ENCODE data around the gene MAFG.
"Not testable (repeated sequence)": the region's sequence is repeated elsewhere in the genome, so short reads cannot be mapped to it uniquely, and the experiment has no call there.

Gene MAFG

GRCh38 chr17:81958633-81959342, 31.3 kb upstream of the MAFG start:
- FAIRE-seq, result no peak
- no peak for DNase-seq (ENCODE audit: low spot score)

GRCh38 chr17:81957691-81958432, 30.3 kb upstream of the MAFG start:
- FAIRE-seq (no peak), DNase-seq (ENCODE audit: low spot score) (no peak)

DNA sequence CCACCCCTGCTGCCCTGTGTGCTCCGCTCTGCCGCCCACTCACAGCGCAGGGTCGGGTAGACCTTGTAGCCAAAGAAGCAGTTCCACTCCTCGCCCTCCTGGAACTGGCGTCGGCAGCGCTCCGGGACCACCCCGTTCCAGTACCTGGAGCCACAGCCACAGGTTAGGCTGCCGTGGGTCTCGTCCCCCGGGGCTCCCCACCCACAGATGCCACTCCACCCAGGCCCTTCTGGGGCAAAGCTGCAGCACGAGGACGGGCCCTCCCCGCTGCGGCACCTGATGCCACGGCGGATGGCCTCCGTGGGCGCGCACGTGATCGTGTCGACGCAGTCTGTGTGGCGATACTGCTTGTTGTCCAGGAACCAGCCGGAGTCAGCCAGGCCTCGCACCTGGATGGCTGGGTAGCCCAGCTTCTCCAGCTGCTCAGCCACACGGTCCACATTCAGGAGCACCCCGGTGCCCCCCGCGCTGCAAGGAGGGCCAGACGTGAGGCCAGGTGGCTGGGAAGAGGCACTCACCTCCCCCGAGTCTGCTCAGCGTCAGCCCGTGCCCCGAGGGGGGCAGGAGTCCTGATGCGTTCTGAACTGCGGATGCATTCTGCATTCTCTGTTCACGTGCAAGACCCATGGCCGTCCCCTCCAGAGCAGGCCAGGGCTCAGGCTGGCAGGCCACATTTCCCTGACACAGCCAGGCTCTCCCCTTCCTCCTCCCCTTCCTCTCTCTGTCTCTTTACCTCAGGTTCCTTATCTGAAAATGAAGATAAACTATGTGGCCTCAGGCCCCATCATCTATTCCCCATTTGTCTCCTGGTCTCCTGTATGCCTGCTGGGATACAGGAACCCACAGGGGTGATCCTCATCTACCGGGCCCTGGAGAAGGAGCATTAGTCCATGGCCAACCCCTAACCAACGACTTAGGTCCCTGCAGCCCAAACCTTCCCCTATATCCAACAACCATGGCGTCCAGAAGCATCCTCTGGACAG, 29.4 kb upstream of the MAFG start:
- DNase-seq (ENCODE audit: low spot score) (no peak), FAIRE-seq (peak; percentile 27)

GRCh38 chr17:81955756-81956544, 28.4 kb upstream of the MAFG start:
- DNase-seq (ENCODE audit: low spot score), result no peak
- no peak for FAIRE-seq

DNA sequence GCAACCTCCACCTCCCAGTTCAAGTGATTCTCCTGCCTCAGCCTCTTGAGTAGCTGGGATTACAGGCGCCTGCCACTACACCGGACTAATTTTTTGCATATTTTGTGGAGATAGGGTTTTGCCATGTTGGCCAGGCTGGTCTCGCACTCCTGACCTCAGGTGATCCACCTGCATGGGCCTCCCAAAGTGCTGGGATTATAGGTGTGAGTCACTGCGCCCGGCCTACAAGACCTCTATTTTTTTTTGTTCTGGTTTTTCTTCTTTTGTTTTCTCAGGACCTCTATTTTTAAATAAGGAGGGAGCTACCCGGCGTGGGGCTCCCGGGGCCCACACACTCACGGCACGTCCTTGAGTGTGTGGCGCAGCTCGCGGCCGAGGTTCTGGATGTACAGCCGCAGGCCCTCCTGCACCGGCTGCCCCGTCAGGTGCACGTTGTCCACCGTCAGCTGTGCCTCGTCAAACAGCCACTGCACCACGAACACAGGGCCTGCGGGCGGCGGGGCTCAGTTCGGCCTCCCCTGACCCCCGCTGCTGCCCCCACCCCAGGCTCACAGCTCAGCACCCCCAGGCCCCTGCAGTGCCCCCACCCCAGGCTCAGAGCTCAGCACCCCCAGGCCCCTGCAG, 27.6 kb upstream of the MAFG start:
- FAIRE-seq (no peak), DNase-seq (ENCODE audit: low spot score) (no peak)

- no peak for DNase-seq (ENCODE audit: low spot score)
- no peak for FAIRE-seq
Measured at GRCh38 chr17:81954131-81955057, 26.9 kb upstream of the MAFG start.

DNA sequence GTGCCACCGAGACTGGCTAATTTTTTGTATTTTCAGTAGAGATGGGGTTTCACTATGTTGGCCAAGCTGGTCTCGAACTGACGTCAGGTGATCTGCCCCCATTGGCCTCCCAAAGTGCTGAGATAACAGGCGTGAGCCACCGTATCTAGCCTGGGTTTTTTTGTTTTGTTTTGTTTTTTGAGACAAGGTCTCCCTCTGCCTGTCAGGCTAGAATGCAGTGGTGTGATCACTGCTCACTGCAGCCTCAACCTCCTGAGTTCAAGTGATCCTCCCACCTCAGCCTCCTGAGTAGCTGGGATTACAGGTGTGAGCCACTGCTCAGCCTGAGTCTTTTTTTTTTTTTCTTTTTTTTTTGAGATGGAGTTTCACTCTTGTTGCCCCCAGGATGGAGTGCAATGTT, 25.9 kb upstream of the MAFG start:
- not testable (repeated sequence) for FAIRE-seq; DNase-seq (ENCODE audit: low spot score)

GRCh38 chr17:81952792-81953228, 25.3 kb upstream of the MAFG start:
- no peak for FAIRE-seq
- no peak for DNase-seq (ENCODE audit: low spot score)

- FAIRE-seq, result no peak
- no peak for DNase-seq (ENCODE audit: low spot score)
Measured at GRCh38 chr17:81951785-81952684, 24.5 kb upstream of the MAFG start.

DNA sequence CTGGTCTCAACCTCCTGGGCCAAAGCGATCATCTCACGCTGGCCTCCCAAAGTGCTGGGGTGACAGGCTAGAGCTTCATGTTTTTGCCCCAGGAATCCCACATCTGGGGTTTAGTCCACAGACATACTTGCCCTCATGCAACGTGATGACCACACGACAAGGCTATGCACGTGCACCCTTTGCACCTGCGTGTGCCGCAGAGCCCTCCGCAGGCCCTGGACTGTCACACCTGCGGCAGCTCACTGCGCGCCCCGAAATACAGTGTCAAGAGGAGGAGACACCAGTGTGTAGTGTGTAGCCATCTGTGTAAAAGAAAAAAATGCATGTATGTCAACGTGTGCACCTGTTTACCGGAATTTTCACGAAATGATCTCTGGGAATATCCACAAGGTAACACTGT, 23.0 kb upstream of the MAFG start:
- DNase-seq (ENCODE audit: low spot score) (no peak), FAIRE-seq (no peak)

DNA sequence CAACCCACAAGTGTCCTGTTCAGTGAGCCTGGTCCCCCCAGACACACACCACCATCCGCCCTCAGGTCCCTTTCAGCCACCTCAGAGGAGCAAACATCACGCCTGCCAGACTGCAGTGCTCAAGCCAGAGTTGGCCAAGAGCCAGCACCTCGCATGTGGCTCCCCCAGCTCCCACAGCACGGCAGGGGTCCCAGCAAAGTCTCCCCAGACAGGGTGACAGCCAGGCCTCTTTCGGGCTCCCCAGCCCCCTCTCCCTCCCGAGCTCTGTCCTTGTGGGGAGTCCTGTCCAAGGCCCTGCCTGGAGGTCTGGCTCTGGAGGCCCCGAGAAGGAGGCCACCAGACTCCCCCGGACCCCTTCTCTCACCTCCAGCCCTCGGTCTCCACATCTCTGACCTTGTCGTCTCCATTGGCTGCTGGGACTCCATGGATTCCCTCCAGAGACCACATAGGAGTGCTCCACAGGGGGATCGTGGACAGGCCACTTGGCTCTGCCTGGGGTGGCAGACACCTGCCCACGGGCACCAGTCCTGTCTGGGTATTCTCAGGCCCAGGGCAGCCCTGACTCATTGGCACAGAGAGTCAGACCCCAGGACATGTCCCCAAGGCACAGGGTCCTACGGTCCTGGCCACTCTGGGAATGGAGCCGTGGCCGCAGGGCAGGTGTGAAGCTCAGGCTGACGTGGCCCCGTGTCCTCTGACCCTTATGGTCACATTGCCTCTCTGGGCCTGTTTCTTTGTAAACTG, 21.3 kb upstream of the MAFG start:
- no peak for FAIRE-seq

GRCh38 chr17:81947189-81947588, 19.7 kb upstream of the MAFG start, which contains the start of gene MYADML2:
MYADML2 (minus strand) TSS chr17:81947233; CDS start chr17:81941741, 5,492 bp downstream.
- FAIRE-seq, result peak; percentile 74
- DNase-seq (ENCODE audit: low spot score), result no peak

More for the DNA sequence above, 21.3 kb upstream of the MAFG start:
- DNase-seq (ENCODE audit: low spot score), result no peak

DNA sequence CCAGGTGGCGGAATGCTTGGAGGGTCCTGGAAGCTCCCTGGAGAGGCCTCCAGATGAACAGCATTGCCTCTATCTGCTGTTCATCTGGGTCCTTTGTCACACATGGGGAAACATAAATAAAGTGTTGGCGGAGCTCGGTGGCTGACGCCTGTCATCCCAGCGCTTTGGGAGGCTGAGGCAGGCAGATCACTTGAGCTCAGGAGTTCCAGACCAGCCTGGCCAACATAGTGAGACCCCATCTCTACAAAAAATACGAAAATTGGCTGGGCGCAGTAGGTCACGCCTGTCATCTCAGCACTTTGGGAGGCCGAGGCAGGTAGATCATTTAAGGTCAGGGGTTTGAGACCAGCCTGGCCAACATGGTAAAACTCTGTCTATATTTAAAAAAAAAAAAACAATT, 17.3 kb upstream of the MAFG start:
- DNase-seq (ENCODE audit: low spot score), result no peak
- FAIRE-seq, result no peak

DNA sequence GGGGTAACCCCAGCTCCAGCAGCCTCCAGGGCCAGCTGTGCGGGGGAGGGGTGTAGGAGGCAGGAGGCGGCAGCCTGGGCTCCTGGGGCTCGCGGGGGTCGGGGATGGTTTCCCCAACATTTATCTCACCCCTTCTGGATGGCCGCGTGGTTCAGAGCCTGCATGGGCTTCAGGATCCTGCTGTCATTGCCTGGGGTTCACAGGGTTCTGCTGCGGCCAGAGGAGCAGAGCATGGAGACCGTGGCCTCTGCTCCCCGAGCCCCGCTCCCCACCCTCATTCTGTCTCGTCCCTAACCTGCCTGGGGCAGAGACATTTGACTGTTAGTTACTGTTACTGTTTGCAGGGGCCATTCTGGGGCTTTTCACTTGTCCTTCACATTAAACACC, 14.6 kb upstream of the MAFG start:
- no peak for FAIRE-seq
- DNase-seq (ENCODE audit: low spot score), result no peak

DNA sequence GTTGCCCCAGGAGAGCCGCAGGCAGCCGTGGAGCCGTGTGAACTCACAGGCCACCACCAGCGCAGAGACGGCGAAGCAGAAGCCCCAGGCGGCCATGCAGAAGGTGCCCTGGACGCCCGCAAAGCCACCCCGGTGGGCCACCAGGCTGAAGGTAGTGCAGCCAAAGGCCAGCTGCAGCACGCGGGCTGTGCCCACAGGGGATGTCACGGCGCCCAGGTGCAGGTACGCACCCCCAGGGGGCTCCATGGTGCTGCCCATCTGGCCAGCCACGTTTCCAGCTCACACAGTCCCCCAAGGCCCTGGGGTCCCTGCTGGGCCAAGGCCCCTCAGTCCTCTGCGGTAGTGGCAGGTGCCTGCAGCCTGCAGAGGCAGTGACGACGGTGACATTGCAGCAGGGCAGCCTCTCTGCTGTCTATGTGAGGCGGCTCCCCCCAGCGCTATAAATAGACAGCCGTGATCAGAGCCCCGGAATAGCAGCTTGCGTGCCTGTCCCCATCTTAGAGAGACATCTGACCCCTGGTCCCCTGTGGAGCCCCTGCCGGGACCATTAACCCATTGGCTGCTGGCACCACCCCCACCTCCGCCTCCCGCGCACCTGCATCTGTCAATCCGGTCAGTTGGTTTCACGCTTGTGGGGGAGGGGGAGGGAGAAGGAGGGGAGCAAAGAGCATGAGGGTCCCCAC, 14.1 kb upstream of the MAFG start:
- FAIRE-seq, result no peak
- DNase-seq (ENCODE audit: low spot score), result no peak

DNA sequence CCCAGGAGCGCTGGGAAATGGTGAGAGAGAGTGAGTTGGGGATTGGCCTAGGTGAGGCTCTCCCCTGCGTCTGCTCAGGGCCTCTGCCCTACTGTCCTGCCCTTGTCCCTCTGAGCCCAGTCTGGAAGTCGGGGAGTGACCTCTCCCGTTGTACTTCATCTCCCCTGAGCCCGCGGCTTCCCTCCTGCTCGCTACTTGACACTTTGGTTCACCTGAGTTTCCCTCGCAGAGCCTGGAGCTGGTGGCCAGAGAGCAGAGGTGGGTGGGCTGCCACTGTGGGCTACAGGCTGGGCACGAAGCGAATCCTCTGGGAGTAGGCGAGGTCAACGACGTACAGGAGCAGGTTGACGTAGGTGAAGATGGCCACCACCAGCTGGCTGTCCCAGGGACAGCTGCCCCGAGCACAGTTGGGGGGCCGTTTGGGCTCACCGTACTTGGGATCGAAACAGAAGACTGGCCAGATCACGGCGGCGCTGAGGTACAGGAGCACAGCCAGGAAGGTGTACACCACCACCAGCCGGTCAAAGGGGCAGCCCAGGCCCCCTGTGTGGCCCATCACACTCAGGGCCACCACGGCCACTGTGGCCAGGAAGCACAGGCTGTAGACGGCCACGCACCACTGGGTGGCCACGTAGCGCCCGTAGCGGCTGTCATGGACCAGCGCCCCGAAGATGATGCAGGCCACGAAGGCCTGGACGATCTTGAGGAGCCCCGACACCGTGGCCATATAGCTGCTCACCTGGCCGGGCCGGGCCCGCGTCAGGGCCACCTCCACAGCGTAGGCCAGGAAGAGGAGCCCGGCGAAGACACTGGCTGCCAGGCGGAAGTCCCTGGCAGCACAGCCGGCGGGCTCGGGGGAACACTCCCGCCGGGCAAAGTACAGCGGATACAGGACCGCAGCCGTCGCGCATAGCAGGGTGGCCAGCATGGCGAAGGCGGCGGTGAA, 13.3 kb upstream of the MAFG start:
- DNase-seq (ENCODE audit: low spot score) (no peak), FAIRE-seq (peak; percentile 65)
